Caco-2 (cell line): ENCODE measurements around the gene UBE2H. TPM values are rescaled to one million over a fixed set of nuclear protein-coding genes. Genes with fewer than 3 reads are reported as not detected.

Source experiments
- BruUV-seq: library from RNA; stranded (reverse); fragments of 400-500 nt; replicated peaks from 2 replicates; lab custom pipeline; 2021; lab: Mats Ljungman, UMichigan
- CTCF ChIA-PET: fragments of 300-600 bp; sonication (Branson Sonifier 250); formaldehyde crosslinking; loops from one replicate; lab custom pipeline; 2022; ENCODE audit warnings: antibody characterized with exemption; lab: Charles Lee
- POLR2A ChIA-PET: fragments of 300-600 bp; sonication (Branson Sonifier 250); formaldehyde crosslinking; loops from one replicate; lab custom pipeline; 2022; ENCODE audit warnings: antibody characterized with exemption; lab: Charles Lee
- DNase-seq, 2 experiments: peaks; one replicate each; pipeline versions ENCODE4 v3.0.0 to v3.0.0-alpha.2; 2020 to 2022
- H3K27me3 ChIP-seq: replicated peaks from 2 replicates; pipeline ENCODE4 v1.6.0; 2011; ENCODE audit warnings: low read length; ENCODE audit not compliant: control insufficient read depth, insufficient read depth
- H3K36me3 ChIP-seq: 2 replicates; pipeline ENCODE4 v1.5.1; 2011; ENCODE audit warnings: low read length; ENCODE audit not compliant: control insufficient read depth, insufficient read depth
- H3K4me1 ChIP-seq: fragments of 250-450 bp; sonication (Bioruptor Pico); 2 replicates; pipeline ENCODE4 v1.5.1; 2020; ENCODE audit warnings: mild to moderate bottlenecking
- H3K4me3 ChIP-seq: 2 replicates; pipeline ENCODE4 v1.5.1; 2011; ENCODE audit warnings: low read depth, mild to moderate bottlenecking, control low read depth, low read length
- H3K9me3 ChIP-seq: fragments of 250-450 bp; sonication (Bioruptor Pico); 2 replicates; pipeline ENCODE4 v1.5.1; 2020; ENCODE audit warnings: mild to moderate bottlenecking, moderate library complexity
- H3K27ac Mint-ChIP-seq: one replicate; pipeline ENCODE4 v1.8.0; 2022; ENCODE audit warnings: mixed read lengths; ENCODE audit not compliant: unreplicated experiment
- H3K27me3 Mint-ChIP-seq: one replicate; pipeline ENCODE4 v1.8.0; 2022; ENCODE audit warnings: mixed read lengths; ENCODE audit not compliant: insufficient read depth, unreplicated experiment
- H3K36me3 Mint-ChIP-seq: one replicate; pipeline ENCODE4 v1.8.0; 2022; ENCODE audit warnings: mild to moderate bottlenecking, mixed read lengths; ENCODE audit not compliant: insufficient read depth, unreplicated experiment
- H3K4me1 Mint-ChIP-seq: one replicate; pipeline ENCODE4 v1.8.0; 2022; ENCODE audit warnings: low read depth, mixed read lengths; ENCODE audit not compliant: unreplicated experiment
- H3K4me3 Mint-ChIP-seq: one replicate; pipeline ENCODE4 v1.8.0; 2022; ENCODE audit warnings: mild to moderate bottlenecking, moderate library complexity, mixed read lengths; ENCODE audit not compliant: unreplicated experiment
- H3K9me3 Mint-ChIP-seq: one replicate; pipeline ENCODE4 v1.8.0; 2022; ENCODE audit warnings: mixed read lengths; ENCODE audit not compliant: unreplicated experiment
- intact Hi-C: fragments of 100-400 bp; cut with micrococcal nuclease; formaldehyde crosslinking; loops from one replicate; pipeline ENCODE4 v1.10.0; 2022; ENCODE audit not compliant: unreplicated experiment
- total RNA-seq: library from RNA; stranded (reverse); gene quantifications from 2 replicates; pipeline ENCODE4 v1.2.3, GENCODE V29; 2022
- TF ChIP-seq, protein P1 (sequence below), 2 experiments: fragments of 200-600 bp in 1 of 2; IDR thresholded peaks; 1 replicate in 1 of 2; 2 replicates in 1 of 2; pipeline versions ENCODE4 v1.5.1 to v1.8.0; 2011 to 2022; ENCODE audit warnings: antibody characterized with exemption in 1 of 2, control low read depth in 1 of 2, inconsistent platforms in 1 of 2, low read depth in 1 of 2, low read length in 1 of 2, mild to moderate bottlenecking in 1 of 2, moderate library complexity in 1 of 2; ENCODE audit not compliant: insufficient read depth in 1 of 2, severe bottlenecking in 1 of 2, unreplicated experiment in 1 of 2

The UBE2H gene
- total RNA-seq, 1 experiment from 2014 or later: 35.7 TPM

DNA sequence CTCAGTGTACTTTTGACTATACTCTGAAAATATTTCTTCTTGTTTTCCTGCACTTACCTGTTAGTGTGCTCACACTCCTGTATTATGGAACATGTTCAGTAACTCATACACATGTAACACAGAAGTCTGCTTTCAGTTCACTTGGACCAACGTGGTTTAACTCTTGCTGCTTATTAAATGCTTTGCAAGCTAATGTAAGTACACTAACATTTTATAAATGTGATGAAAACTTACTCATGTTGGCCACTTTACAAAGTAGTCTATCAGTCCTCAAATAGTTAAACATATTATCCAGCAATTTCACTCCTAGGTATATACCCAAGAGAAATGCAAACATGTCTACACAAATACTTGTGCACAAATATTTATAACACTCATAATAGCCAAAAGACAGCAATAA is 98.4 kb downstream of the UBE2H start:
- H3K4me3 Mint-ChIP-seq: no peak overlapping the region
- H3K4me1 ChIP-seq: no peaks in the 10 kb centered on the region
- H3K9me3 Mint-ChIP-seq: no peaks in the 10 kb centered on the region
- no peaks in the 10 kb centered on the region for H3K27me3 ChIP-seq
- no peak overlapping the region for H3K4me3 ChIP-seq
- H3K4me1 Mint-ChIP-seq: no peaks in the 10 kb centered on the region
- DNase-seq: no peak
- TF ChIP-seq, protein P1, sequence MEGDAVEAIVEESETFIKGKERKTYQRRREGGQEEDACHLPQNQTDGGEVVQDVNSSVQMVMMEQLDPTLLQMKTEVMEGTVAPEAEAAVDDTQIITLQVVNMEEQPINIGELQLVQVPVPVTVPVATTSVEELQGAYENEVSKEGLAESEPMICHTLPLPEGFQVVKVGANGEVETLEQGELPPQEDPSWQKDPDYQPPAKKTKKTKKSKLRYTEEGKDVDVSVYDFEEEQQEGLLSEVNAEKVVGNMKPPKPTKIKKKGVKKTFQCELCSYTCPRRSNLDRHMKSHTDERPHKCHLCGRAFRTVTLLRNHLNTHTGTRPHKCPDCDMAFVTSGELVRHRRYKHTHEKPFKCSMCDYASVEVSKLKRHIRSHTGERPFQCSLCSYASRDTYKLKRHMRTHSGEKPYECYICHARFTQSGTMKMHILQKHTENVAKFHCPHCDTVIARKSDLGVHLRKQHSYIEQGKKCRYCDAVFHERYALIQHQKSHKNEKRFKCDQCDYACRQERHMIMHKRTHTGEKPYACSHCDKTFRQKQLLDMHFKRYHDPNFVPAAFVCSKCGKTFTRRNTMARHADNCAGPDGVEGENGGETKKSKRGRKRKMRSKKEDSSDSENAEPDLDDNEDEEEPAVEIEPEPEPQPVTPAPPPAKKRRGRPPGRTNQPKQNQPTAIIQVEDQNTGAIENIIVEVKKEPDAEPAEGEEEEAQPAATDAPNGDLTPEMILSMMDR (IDR thresholded peaks at IDR 0.05; ENCODE audit: insufficient read depth in 1 of 2, low read depth in 1 of 2, low read length in 1 of 2, severe bottlenecking in 1 of 2, unreplicated experiment in 1 of 2): no peak
- no TSS peak for BruUV-seq
- CTCF ChIA-PET: no interaction called here
- H3K36me3 Mint-ChIP-seq: peaks cover 16% of the 10 kb centered on the region
- no peaks in the 10 kb centered on the region for H3K27me3 Mint-ChIP-seq
- intact Hi-C loops: no loop called here
- H3K9me3 ChIP-seq: no peaks in the 10 kb centered on the region
- H3K27ac Mint-ChIP-seq: no peak overlapping the region
- H3K36me3 ChIP-seq: no peaks in the 10 kb centered on the region
- POLR2A ChIA-PET: no interaction called here

DNA sequence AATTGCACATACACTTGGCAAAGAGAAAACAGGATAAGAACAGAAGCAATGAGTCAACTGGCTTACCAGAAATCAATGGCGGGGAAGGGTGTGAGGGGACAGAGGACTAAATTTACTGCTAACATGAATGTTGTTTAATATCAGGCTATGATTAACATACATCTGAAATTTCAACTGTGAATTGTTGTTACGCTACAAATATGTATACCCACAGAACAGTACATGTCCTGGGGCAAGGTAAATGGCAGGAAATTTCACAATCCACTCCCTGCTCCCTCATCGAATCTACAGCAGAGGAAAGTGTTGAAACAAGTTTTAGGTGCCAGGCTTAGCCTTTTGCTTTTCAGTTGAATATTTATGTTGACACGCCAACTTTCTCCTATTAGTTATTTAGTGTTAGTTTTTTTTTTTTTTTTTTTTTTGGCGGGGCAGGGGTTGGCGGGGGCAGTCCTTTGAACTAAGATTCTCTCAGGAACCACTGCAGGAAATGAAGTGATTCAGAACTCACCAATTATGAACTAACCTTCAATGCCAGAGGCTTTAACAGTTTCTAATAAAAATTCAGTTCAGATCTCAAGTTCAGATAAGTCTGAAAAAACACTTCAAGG is 99.0 kb downstream of the UBE2H start:
- Mint-ChIP-seq H3K4me3 (no peak overlapping the region), H3K9me3 (no peaks in the 10 kb centered on the region), H3K27ac (no peak overlapping the region), H3K4me1 (no peaks in the 10 kb centered on the region), H3K27me3 (no peaks in the 10 kb centered on the region), H3K36me3 (peaks cover 16% of the 10 kb centered on the region)
- TF ChIP-seq, protein P1 (IDR thresholded peaks at IDR 0.05; ENCODE audit: insufficient read depth in 1 of 2, low read depth in 1 of 2, low read length in 1 of 2, severe bottlenecking in 1 of 2, unreplicated experiment in 1 of 2): no peak
- no peak for DNase-seq
- ChIA-PET POLR2A (no interaction called here), CTCF (no interaction called here)
- no peaks in the 10 kb centered on the region for H3K4me1 ChIP-seq
- intact Hi-C loops: no loop called here
- no peak overlapping the region for H3K4me3 ChIP-seq
- H3K9me3 ChIP-seq: no peaks in the 10 kb centered on the region
- no peaks in the 10 kb centered on the region for H3K36me3 ChIP-seq
- H3K27me3 ChIP-seq: no peaks in the 10 kb centered on the region
- no TSS peak for BruUV-seq

DNA sequence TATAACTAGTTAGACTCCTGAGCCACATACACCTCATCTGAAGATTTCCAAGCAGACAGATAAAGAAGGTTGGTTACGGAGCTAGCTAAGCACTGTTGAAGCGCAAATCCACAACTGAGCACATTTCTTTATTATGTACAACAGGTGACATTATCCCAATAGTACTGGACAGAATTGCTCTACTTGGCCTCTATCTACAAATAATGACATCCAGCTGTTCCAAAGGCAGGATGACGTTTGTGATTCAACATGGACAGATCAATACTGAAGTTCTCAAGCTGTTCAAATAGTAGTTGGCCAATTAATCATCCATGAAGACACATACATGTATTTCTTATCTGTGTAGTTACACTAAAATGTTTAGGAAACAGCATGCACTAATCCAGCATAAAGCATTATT is 101.0 kb downstream of the UBE2H start:
- Mint-ChIP-seq H3K9me3 (no peaks in the 10 kb centered on the region), H3K27me3 (no peaks in the 10 kb centered on the region), H3K27ac (no peak overlapping the region), H3K4me1 (no peaks in the 10 kb centered on the region), H3K4me3 (no peak overlapping the region), H3K36me3 (peaks cover 10% of the 10 kb centered on the region)
- no peaks in the 10 kb centered on the region for H3K36me3 ChIP-seq
- H3K27me3 ChIP-seq: no peaks in the 10 kb centered on the region
- H3K9me3 ChIP-seq: no peaks in the 10 kb centered on the region
- TF ChIP-seq, protein P1 (IDR thresholded peaks at IDR 0.05; ENCODE audit: insufficient read depth in 1 of 2, low read depth in 1 of 2, low read length in 1 of 2, severe bottlenecking in 1 of 2, unreplicated experiment in 1 of 2): no peak
- intact Hi-C loops: no loop called here
- POLR2A ChIA-PET: no interaction called here
- CTCF ChIA-PET: interaction anchor here (1.1 kb wide), 1 partner anchor 159 kb away, joined by 3 read pairs; no protein-coding TSS in a partner anchor
- no TSS peak for BruUV-seq
- H3K4me1 ChIP-seq: no peaks in the 10 kb centered on the region
- DNase-seq: no peak
- no peak overlapping the region for H3K4me3 ChIP-seq
